T47D (cell line): ENCODE measurements around the gene MCCC1.
"Not testable (repeated sequence)": the region's sequence is repeated elsewhere in the genome, so short reads cannot be mapped to it uniquely, and the experiment has no call there.

ENCODE experiments used
- DNase-seq, 2 experiments: peaks; one replicate each; pipeline versions ENCODE4 v3.0.0 to v3.0.0-alpha.2; 2011 to 2012; ENCODE audit warnings: low read depth in 1 of 2, low spot score in 1 of 2
- JUND ChIP-seq: IDR thresholded peaks from 2 replicates; pipeline ENCODE4 v1.6.1; 2012; ENCODE audit warnings: low read depth
- in situ Hi-C: cut with HindIII; loops from 2 replicates; pipeline ENCODE4 v1.10.0; 2016; ENCODE audit warnings: low sequenced_read_pairs, low pct_unique_long_range_greater_than_20kb

Gene MCCC1

DNA sequence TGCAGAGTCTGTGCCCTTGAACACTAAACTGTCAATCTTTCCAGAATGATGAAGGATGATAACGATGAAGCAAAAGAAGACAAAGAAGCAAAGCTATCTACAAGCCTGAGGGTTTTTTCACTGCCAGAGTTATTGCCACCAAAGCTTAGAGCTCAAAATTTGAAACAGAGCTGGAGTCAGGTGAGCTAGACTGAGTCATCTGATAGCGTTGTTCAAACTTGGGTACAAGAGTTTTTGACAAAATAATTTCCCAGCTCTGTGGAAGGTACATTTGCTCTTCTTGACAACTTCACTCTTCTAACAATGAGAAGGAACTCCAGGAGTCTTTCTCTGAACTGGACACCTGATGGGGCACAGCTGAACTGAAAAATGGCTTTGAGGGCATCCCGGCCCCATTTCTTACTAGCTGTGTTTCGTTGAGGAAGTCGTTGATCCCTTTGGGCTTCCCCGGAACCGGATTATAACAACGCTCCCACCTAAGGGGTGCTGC is 715 bp downstream of the MCCC1 start:
- no peak for TF ChIP-seq JUND
- peak in 1 of 2 experiments; percentile 50 for DNase-seq
- in situ Hi-C loops, result no loop called here

DNA sequence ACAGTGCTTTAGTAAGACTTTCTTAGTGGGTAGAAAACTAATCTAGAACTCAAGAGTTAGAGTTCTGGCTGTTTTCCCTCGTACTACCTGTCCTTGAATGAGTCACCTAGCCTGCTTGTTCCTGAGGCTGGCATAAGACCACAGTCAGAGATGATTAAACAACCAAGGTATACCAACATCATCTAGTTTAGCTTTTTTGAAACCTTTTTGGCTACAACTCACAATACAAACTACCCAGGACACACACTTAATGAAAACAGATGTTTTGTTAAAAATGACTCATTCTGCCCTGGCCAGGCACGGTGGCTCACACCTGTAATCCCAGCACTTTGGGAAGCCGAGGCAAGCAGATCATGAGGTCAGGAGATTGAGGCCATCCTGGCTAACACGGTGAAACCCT is 4.6 kb downstream of the MCCC1 start:
- TF ChIP-seq JUND, result no peak
- in situ Hi-C loops, result no loop called here

DNA sequence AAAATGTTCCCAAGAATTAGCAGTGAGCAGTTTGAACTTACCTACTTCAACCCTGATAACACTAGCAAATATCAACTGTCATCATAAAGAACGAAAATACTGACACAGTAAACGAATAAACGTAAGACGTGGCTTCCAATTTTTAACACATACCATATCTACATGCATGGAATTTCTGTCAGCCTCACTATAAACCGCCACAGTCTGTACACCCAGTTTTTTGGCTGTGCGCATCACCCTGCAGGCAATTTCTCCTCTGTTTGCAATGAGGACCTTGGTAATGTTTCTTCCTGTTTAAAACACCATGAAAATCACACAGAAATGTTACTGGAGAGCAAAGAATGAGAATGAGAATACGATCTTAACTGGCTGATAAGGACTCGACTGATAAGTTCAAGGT is 7.0 kb downstream of the MCCC1 start:
- in situ Hi-C loops, result no loop called here
- DNase-seq, result no peak
- TF ChIP-seq JUND, result no peak

More for the DNA sequence above, 4.6 kb downstream of the MCCC1 start:
- DNase-seq, result peak; percentile 42 to 44

DNA sequence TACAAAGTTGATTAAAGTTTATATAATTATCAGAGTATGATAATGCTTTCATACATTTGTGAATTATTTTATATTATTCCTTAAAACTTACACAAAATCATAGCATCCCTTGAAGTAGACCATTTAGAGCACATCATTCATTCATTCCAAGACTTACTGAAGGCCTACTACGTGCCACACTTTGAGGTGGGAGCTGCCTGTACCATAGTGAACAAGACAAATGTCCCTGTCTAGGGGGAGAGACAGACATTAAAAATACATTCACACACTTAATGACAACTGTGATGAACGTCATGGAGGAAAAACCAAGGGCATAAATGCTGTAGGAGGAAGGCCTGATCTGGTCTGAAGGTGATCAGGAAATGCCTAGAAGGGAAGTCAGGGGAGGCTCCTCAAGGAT is 12.1 kb downstream of the MCCC1 start:
- no peak for TF ChIP-seq JUND
- in situ Hi-C loops, result no loop called here
- no peak for DNase-seq

DNA sequence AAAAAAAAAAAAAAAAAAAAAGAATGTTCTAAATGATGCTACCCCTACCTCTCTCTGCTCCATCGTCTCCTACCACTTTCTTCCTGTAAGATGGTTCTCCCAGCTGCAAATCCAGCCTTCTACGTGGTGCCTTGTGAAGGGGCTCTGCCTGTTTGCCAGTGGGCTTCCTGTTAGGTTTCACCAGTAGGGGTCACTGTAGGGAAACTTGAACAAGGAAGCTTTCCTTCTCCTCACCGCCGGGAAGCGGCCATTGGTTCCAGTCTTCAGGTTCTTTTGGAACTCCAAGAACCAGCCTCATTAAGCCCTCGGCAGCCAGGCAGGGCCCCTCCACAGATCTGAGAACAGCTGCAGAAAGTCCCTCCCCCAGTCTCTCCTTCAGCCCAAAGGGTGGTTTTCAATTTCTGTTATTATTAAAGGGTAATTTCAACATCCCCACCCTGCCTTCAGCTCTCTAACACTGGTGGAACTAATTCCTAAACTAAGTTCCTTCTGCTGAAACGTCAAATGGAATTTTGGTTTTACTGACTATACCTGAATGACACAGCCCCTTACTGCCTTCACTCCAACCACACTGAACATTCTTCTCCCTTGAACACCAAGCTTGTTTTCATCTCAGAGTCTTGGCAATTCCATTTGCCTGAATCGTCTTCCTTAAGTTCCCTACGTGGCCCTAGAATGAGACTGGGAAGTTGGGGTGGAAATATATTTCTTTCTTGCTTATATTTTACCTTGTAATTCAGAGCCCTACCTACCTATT is 13.5 kb downstream of the MCCC1 start:
- in situ Hi-C loops, result no loop called here
- DNase-seq, result peak in 1 of 2 experiments; percentile 64
- no peak for TF ChIP-seq JUND

DNA sequence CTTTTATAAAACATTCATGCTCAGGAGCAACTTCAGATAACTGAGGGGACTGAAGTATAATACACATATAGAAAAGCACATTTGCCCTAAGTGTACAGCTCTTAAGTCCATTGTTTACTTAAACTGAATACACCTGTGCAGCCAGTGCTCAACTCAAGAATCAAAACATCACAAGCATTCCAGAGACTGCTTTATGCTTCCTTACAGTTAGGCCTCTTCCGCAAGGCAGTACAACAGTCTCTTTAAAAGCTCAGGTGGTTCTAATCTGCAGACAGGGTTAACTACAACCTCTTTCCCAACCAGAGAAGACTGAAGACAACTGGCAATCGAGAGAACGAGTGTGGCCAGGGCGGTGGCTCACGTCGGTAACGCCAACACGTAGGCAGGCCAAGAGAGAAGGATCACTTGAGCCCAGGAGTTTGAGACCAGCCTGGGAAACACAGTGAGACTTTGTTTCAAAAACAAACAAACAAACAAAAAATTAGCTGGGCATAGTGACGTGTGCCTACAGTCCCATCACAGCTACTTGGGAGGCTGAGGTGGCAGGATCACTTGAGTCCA is 16.9 kb downstream of the MCCC1 start:
- peak in 1 of 2 experiments; percentile 47 for DNase-seq
- in situ Hi-C loops, result no loop called here
- no peak for TF ChIP-seq JUND

DNA sequence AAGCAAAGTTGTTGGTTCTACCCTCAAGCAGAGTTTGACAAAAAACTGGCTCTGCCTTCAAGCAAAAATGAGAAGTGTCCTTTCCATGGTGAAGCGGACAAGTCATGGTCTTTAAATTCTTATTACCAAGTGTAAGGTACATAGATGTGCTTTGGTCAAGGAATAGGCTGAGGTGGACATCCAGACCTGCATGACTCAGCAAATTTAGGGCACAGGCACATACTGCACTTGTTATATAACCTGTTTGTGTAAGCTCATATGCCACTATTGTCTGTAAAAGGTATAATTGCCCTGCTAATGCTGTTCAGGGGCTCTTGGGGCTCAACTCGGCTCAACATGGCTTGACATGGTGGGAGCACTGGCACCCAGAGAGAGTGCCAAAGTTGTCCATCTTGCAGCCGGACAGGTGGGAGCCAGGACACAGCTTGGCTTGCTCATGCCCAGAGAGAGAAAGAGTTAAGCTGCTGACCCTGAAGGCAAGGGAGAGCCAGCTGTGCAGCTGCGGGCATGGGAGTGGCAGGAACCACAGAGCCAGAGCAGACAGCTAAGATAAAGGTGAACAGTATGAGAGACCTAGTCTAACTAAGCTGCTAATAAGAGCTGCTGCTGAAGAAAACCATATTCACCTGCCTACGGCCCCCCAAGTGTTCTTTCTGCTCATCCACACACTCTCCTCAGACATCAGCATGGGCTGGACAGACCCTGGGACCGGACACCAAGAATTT is 17.7 kb downstream of the MCCC1 start:
- in situ Hi-C loops, result no loop called here
- DNase-seq, result peak in 1 of 2 experiments; percentile 70
- TF ChIP-seq JUND, result no peak

DNA sequence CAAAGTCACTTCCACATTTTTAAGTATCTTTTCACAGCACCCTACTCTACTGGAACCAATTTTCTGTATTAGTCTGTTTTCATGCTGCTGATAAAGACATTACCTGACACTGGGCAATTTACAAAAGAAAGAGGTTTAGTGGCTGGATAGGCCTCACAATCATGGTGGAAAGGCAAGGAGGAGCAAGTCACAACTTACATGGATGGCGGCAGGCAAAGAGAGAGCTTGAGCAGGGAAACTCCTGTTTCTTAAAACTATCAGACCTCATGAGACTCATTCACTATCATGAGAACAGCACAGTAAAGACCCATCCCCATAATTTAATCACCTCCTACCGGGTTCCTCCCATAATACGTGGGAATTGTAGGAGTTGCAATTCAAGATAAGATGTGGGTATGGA is 18.7 kb downstream of the MCCC1 start:
- in situ Hi-C loops, result no loop called here
- no peak for DNase-seq
- TF ChIP-seq JUND, result no peak

DNA sequence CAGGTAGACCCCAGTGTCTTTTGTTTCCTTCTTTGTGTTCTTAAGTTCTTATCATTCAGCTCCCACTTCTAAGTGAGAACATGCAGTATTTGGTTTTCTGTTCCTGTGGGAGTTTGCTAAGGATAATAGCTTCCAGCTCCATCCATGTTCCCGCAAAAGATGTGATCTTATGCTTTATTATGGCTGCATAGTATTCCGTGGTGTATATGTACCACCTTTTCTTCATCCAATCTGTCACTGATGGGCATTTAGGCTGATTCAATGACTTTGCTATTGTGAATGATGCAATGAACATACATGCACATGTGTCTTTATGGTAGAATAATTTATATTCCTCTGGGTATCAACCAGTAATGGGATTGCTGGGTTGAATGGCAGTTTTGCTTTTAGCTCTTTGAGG is 24.4 kb downstream of the MCCC1 start:
- in situ Hi-C loops, result no loop called here
- no peak for TF ChIP-seq JUND

DNA sequence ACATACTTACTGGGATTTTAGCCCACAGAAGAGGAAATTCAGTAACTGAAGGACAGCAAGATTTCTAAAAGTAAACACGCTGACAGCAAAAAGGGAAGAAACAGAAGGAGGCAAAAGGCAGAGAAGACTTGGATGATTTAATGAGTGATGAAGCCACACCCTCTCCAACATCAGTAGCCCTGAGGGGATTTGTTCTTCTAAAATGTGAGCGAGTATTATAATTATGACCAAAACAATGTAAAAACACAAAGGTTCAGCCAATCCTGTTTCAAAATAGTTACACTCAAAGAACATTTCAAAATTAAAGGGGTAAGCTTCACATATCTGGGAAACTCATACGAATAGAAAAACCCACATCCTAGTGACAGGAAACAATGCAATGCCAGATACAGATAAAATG is 25.0 kb downstream of the MCCC1 start:
- no peak for TF ChIP-seq JUND
- in situ Hi-C loops, result no loop called here
- no peak for DNase-seq

More for the DNA sequence above, 24.4 kb downstream of the MCCC1 start:
- DNase-seq, result no peak

DNA sequence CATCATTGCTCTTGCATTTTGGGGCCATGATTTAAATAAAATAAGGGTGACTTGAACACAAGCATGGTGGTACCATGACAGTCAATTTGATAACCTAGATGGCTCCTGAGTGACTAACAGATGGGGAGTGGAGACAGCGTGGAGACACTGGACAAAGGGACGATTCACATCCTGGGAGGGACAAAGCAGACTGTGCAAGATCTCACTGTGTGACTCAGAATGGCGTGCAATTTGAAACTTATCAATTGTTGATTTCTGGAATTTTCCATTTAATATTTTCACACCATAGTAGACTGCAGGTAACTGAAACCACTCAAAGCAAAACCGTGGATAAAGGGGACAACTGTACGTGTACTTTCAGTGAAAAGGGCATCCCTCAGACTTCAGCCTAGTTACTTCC is 25.5 kb downstream of the MCCC1 start:
- DNase-seq, result no peak
- no peak for TF ChIP-seq JUND
- in situ Hi-C loops, result no loop called here

DNA sequence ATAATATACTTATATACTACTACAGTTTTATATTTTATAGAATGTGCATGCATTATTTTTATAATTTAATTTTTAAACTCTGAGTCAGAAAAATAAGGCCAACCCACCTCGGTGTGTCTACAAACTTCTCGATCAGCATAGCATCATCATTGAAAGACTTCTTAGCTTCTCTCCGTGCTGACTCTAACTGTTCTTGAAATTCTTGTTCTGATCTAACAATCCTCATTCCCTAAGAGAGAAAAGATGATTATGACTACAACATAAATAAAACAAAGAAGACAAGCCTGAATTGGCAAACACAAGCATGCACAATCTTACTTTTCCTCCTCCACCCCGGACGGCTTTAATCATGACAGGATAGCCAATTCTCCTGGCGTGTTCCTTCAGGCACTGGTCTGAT is 28.4 kb downstream of the MCCC1 start:
- DNase-seq, result no peak
- no peak for TF ChIP-seq JUND
- in situ Hi-C loops, result no loop called here

DNA sequence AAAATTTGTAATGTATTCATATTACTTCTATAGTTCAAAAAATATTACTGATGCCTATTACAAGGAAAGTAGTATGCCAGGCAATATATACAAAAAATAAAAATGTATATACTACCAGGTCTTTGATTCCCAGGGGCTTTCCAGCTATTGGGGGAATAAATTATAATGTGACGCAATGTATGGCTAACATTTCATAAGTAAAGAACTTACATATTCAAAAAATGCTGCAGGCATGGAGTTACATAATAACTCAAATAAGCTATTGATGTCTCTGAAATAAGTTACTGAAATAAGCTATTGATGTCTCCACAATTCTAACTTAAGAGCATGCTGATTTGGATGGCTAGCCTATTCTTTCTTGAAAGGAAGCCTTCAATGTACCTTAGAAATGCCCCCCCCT is 30.2 kb downstream of the MCCC1 start:
- in situ Hi-C loops, result no loop called here
- no peak for DNase-seq
- TF ChIP-seq JUND, result no peak

DNA sequence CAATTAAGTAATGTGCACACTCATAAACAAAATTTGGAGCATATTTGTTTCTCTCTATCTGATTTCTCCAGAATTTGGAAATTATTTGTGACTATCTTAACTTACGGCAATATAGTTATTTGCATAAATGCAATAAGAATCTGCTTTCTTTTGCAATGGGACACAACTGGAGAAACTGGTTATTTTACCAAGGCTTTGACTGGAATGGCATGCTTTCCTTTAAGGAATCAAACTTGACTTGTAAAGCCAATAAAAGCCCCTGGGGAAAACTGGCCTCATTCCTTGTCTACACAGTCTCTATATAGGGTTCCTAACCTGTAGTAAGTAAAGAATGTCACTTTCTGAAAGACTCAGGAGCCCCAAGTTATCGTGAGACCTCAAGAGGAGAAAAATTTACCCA is 32.4 kb downstream of the MCCC1 start:
- peak in 1 of 2 experiments; percentile 69 for DNase-seq
- in situ Hi-C loops, result not testable (repeated sequence)
- peak; percentile 21; the same call in 1 of the 2 replicates for TF ChIP-seq JUND
